DND-41 (cell line): Measurements from ENCODE around the gene SLC30A3.

Source experiments
- ATAC-seq: fragments of 200-7000 bp; cut with Tn5 transposase; 3 replicates; pipeline ENCODE4 v1.9.1; 2021; ENCODE audit warnings: low read depth; ENCODE audit not compliant: insufficient read depth
- DNase-seq: peaks from one replicate; pipeline ENCODE4 v3.0.0-alpha.2; 2020
- H2AFZ ChIP-seq: 2 replicates; pipeline ENCODE4 v1.6.0; 2012; ENCODE audit warnings: low read depth, low read length
- H3K27ac ChIP-seq: 2 replicates; pipeline ENCODE4 v1.5.1; 2012; ENCODE audit warnings: low read length, inconsistent platforms
- H3K27me3 ChIP-seq: fragments of 200-600 bp; sonication (generic); 2 replicates; pipeline ENCODE4 v1.6.0; 2012; ENCODE audit warnings: low read length, mild to moderate bottlenecking, inconsistent platforms; ENCODE audit not compliant: insufficient read depth, poor library complexity
- H3K36me3 ChIP-seq: 2 replicates; pipeline ENCODE4 v1.5.1; 2012; ENCODE audit warnings: low read length, inconsistent platforms; ENCODE audit not compliant: insufficient read depth
- H3K4me1 ChIP-seq: 2 replicates; pipeline ENCODE4 v1.5.1; 2012; ENCODE audit warnings: mild to moderate bottlenecking, low read length; ENCODE audit not compliant: insufficient read depth
- H3K4me2 ChIP-seq: 2 replicates; pipeline ENCODE4 v1.6.0; 2012; ENCODE audit warnings: mild to moderate bottlenecking, moderate library complexity, low read length, inconsistent platforms; ENCODE audit not compliant: insufficient read depth
- H3K4me3 ChIP-seq, 2 experiments: fragments of 200-600 bp in 1 of 2; shearing (Covaris generic) in 1 of 2; 2 replicates each; pipeline ENCODE4 v1.5.1; 2012 to 2016; ENCODE audit warnings: inconsistent platforms in 2 of 2, low read length in 2 of 2, mild to moderate bottlenecking in 2 of 2, low read depth in 1 of 2, moderate library complexity in 1 of 2
- H3K79me2 ChIP-seq: 2 replicates; pipeline ENCODE4 v1.6.0; 2012; ENCODE audit warnings: low read length, inconsistent platforms; ENCODE audit not compliant: insufficient read depth
- H3K9ac ChIP-seq: 2 replicates; pipeline ENCODE4 v1.6.0; 2012; ENCODE audit warnings: low read depth, mild to moderate bottlenecking, inconsistent platforms, low read length, moderate library complexity
- H3K9me3 ChIP-seq: 2 replicates; pipeline ENCODE4 v1.5.1; 2012; ENCODE audit warnings: low read length, moderate library complexity, mild to moderate bottlenecking, inconsistent platforms; ENCODE audit not compliant: insufficient read depth, severe bottlenecking
- H4K20me1 ChIP-seq: 2 replicates; pipeline ENCODE4 v1.6.0; 2012; ENCODE audit warnings: low read length; ENCODE audit not compliant: insufficient read depth
- EZH2 ChIP-seq: IDR thresholded peaks from 3 replicates; pipeline ENCODE4 v1.6.1; 2012; ENCODE audit warnings: borderline replicate concordance, low read depth, mild to moderate bottlenecking, moderate library complexity, low read length, inconsistent platforms; ENCODE audit not compliant: severe bottlenecking
- TF ChIP-seq, protein P1 (sequence below): IDR thresholded peaks from 2 replicates; pipeline ENCODE4 v1.5.1; 2012; ENCODE audit warnings: borderline replicate concordance, low read length, moderate library complexity, mild to moderate bottlenecking; ENCODE audit not compliant: poor library complexity, severe bottlenecking; ENCODE audit errors: extremely low read depth

SLC30A3 gene

DNA sequence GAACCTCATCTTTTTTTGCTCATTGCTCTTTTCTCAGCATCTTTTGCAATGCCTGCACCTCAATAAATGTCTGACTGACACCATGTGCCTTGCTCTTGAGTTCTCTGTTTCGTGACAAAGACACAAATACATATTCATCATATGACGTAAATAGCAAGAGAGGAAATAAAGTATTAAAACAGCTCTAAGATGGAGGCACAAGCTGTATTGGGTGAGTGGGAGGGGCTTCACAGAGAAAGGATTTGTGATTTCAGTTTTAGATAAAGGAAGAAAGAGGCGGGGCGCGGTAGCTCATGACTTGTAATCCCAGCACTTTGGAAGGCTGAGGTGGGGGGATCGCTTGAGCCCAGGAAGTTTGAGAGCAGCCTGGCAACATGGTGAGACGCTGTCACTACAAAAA, 42.8 kb downstream of the SLC30A3 start:
- Histone ChIP-seq H3K9me3 (no peaks in the 10 kb centered on the region), H3K4me3 (no peak overlapping the region), H3K27me3 (no peaks in the 10 kb centered on the region), H4K20me1 (peaks cover 2% of the 10 kb centered on the region; the same call in 1 of the 2 replicates), H2AFZ (no peak overlapping the region), H3K4me2 (no peak overlapping the region), H3K9ac (no peak overlapping the region), H3K27ac (no peak overlapping the region), H3K4me1 (peaks cover 31% of the 10 kb centered on the region), H3K79me2 (peaks cover 50% of the 10 kb centered on the region), H3K36me3 (peaks cover 78% of the 10 kb centered on the region)
- ATAC-seq (no peak), DNase-seq (no peak)
- TF ChIP-seq, protein P1, sequence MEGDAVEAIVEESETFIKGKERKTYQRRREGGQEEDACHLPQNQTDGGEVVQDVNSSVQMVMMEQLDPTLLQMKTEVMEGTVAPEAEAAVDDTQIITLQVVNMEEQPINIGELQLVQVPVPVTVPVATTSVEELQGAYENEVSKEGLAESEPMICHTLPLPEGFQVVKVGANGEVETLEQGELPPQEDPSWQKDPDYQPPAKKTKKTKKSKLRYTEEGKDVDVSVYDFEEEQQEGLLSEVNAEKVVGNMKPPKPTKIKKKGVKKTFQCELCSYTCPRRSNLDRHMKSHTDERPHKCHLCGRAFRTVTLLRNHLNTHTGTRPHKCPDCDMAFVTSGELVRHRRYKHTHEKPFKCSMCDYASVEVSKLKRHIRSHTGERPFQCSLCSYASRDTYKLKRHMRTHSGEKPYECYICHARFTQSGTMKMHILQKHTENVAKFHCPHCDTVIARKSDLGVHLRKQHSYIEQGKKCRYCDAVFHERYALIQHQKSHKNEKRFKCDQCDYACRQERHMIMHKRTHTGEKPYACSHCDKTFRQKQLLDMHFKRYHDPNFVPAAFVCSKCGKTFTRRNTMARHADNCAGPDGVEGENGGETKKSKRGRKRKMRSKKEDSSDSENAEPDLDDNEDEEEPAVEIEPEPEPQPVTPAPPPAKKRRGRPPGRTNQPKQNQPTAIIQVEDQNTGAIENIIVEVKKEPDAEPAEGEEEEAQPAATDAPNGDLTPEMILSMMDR: no peak
- TF ChIP-seq EZH2: no peak

DNA sequence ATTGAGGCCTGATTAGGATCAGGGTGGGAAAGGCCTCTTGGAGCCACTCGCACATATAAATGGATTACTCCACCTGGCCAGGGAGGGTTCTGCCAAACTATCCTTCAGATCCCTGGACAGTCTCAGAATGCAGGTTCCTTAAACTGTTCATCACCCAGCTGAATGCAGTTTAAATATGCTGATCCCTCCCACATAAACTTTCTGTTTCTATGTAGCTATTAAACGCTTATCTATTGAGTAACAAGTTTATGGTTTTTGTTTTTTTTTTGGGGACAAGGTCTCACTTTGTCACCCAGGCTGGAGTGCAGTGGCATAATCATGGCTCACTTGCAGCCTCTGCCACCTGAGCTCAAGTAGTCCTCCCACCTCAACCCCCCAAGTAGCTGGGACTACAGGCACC, 43.8 kb downstream of the SLC30A3 start:
- peaks cover 52% of the 10 kb centered on the region for H3K79me2 ChIP-seq
- ATAC-seq: no peak
- H3K4me2 ChIP-seq: peak overlapping the region; percentile 71
- H3K36me3 ChIP-seq: peaks cover 73% of the 10 kb centered on the region
- peaks cover 31% of the 10 kb centered on the region for H3K4me1 ChIP-seq
- no peak overlapping the region for H3K27ac ChIP-seq
- H3K9me3 ChIP-seq: no peaks in the 10 kb centered on the region
- DNase-seq: no peak
- H3K27me3 ChIP-seq: no peaks in the 10 kb centered on the region
- H3K4me3 ChIP-seq: peak overlapping the region in 1 of 2 experiments; percentile 92; a peak in 1 of 4 replicates
- no peak overlapping the region for H2AFZ ChIP-seq
- peak overlapping the region; percentile 95; the same call in 1 of the 2 replicates for H3K9ac ChIP-seq
- no peaks in the 10 kb centered on the region; the same call in 1 of the 2 replicates for H4K20me1 ChIP-seq
- TF ChIP-seq, protein P1: no peak
- TF ChIP-seq EZH2: no peak

DNA sequence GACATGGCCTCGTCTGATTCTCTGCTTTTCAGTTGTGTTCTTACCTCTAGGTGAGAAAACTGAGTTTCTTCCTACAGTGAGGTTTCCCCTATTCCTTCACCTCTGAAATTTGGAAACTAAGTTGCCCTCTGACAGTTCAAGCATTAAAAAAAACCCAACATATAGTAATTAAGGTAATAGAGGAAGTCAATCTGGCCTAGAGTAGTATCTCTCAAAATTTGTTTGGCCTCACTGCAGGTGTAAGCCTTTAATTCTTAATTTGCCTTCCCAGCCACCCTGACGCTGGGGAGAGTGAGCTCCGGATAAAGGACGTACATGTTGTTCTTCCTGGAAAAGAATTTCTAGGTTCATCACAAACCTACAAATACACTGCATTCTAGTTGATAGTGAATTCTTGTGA, 44.2 kb downstream of the SLC30A3 start:
- DNase-seq (no peak), ATAC-seq (no peak)
- H3K36me3 ChIP-seq: peaks cover 72% of the 10 kb centered on the region
- peaks cover 56% of the 10 kb centered on the region for H3K79me2 ChIP-seq
- peak overlapping the region in 1 of 2 experiments; percentile 92; a peak in 3 of 4 replicates for H3K4me3 ChIP-seq
- H3K9ac ChIP-seq: peak overlapping the region; percentile 95
- no peaks in the 10 kb centered on the region for H3K9me3 ChIP-seq
- peak overlapping the region; percentile 71 for H3K4me2 ChIP-seq
- TF ChIP-seq, protein P1: no peak
- peaks cover 35% of the 10 kb centered on the region for H3K4me1 ChIP-seq
- H4K20me1 ChIP-seq: no peaks in the 10 kb centered on the region; the same call in 1 of the 2 replicates
- peak overlapping the region; percentile 96 for H3K27ac ChIP-seq
- no peak overlapping the region for H2AFZ ChIP-seq
- no peaks in the 10 kb centered on the region for H3K27me3 ChIP-seq
